IMR-90 (cell line): ENCODE results near the gene DTX3L.

Experiments used
- ELK1 ChIP-seq: fragments of 150-350 bp; IDR thresholded peaks from 2 replicates; pipeline ENCODE4 v1.6.1; 2016; ENCODE audit warnings: low read depth, mild to moderate bottlenecking, low read length, moderate library complexity, borderline replicate concordance
- MXI1 ChIP-seq: IDR thresholded peaks from 2 replicates; pipeline ENCODE4 v1.6.1; 2012; ENCODE audit warnings: low read depth, mild to moderate bottlenecking, low read length, moderate library complexity, borderline replicate concordance
- NFE2L2 ChIP-seq: fragments of 150-350 bp; IDR thresholded peaks from 2 replicates; pipeline ENCODE4 v1.6.1; 2016; ENCODE audit warnings: low read depth, mild to moderate bottlenecking, low read length
- POLR2A ChIP-seq: IDR thresholded peaks from 2 replicates; pipeline ENCODE4 v1.6.1; 2012; ENCODE audit warnings: mild to moderate bottlenecking, low read depth, low read length
- RAD21 ChIP-seq: IDR thresholded peaks from 2 replicates; pipeline ENCODE4 v1.6.1; 2012; ENCODE audit warnings: low read length, improper control_type of control experiment
- RCOR1 ChIP-seq: IDR thresholded peaks from 2 replicates; pipeline ENCODE4 v1.6.1; 2012; ENCODE audit warnings: mild to moderate bottlenecking, low read length, improper control_type of control experiment; ENCODE audit not compliant: insufficient replicate concordance
- TF ChIP-seq, protein P1 (sequence below): conservative IDR thresholded peaks from 2 replicates; pipeline ENCODE4 v1.5.1; 2012; ENCODE audit warnings: mild to moderate bottlenecking, low read depth, low read length, improper control_type of control experiment
- TF ChIP-seq, protein P2 (sequence below): fragments of 150-350 bp; IDR thresholded peaks from 2 replicates; pipeline ENCODE4 v1.6.1; 2017; ENCODE audit warnings: mild to moderate bottlenecking, antibody characterized with exemption, low read length, low read depth

GRCh38 chr3:122535964-122536631 is 28.0 kb upstream of the DTX3L start:
- TF ChIP-seq, protein P1, sequence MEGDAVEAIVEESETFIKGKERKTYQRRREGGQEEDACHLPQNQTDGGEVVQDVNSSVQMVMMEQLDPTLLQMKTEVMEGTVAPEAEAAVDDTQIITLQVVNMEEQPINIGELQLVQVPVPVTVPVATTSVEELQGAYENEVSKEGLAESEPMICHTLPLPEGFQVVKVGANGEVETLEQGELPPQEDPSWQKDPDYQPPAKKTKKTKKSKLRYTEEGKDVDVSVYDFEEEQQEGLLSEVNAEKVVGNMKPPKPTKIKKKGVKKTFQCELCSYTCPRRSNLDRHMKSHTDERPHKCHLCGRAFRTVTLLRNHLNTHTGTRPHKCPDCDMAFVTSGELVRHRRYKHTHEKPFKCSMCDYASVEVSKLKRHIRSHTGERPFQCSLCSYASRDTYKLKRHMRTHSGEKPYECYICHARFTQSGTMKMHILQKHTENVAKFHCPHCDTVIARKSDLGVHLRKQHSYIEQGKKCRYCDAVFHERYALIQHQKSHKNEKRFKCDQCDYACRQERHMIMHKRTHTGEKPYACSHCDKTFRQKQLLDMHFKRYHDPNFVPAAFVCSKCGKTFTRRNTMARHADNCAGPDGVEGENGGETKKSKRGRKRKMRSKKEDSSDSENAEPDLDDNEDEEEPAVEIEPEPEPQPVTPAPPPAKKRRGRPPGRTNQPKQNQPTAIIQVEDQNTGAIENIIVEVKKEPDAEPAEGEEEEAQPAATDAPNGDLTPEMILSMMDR = no peak
- TF ChIP-seq RAD21 (no peak), POLR2A (no peak), ELK1 (no peak), MXI1 (no peak), RCOR1 (no peak), NFE2L2 (no peak)
- TF ChIP-seq, protein P2, sequence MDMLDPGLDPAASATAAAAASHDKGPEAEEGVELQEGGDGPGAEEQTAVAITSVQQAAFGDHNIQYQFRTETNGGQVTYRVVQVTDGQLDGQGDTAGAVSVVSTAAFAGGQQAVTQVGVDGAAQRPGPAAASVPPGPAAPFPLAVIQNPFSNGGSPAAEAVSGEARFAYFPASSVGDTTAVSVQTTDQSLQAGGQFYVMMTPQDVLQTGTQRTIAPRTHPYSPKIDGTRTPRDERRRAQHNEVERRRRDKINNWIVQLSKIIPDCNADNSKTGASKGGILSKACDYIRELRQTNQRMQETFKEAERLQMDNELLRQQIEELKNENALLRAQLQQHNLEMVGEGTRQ = no peak
